ENCODE data around the gene PRELID3B.

- no peak for TF ChIP-seq CTCF (IDR thresholded peaks at IDR 0.05)
- no peak for TF ChIP-seq POLR2A (IDR thresholded peaks at IDR 0.05)
Observed at GRCh38 chr20:59039233-59039632, 3.4 kb downstream of the PRELID3B start.
